ENCODE measurements around the gene BCHE. TPM values are rescaled to one million over a fixed set of nuclear protein-coding genes. Genes with fewer than 3 reads are reported as not detected.
A peak's percentile ranks its signal among the peaks of the same experiment; 100 is the strongest.

BCHE gene
- total and polyA plus RNA-seq, 2 donors (not counting 1 experiment from before 2014, with no cell fraction given), result 5.8 to 34.7 TPM

DNA sequence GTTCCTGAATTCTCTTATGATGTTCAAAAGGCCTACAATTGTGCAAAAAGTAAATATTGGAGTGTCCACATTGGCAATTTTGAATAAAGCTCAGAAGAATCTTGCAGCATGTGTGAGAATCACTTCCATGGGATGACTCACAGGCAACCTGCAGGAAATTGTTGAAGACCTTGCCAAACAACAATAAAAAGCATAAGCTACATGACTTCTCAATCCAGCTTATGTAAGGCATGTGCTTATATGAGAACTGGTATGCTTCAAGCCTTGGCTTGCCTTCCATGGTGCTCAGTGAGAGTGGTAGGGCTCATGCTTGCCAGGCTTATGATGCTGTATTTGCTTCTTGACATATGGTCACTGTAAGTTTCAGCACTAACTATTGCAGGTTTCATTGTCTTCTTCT, 18.4 kb upstream of the BCHE start:
- Histone ChIP-seq H4K20me1 (ENCODE audit: control insufficient read depth, extremely low read depth, insufficient read depth, low read length) (no peaks in the 10 kb centered on the region), H3K4me1 (ENCODE audit: control insufficient read depth, extremely low read depth, insufficient read depth, low read length) (no peaks in the 10 kb centered on the region), H3K4me2 (ENCODE audit: extremely low read depth, insufficient read depth, low read length) (no peak overlapping the region), H3K36me3 (ENCODE audit: control insufficient read depth, insufficient read depth, low read length) (no peaks in the 10 kb centered on the region), H3K9me3 (ENCODE audit: control insufficient read depth, insufficient read depth, low read depth, low read length) (no peaks in the 10 kb centered on the region), H3K4me3 (replicated peaks in 1 of 4; ENCODE audit: control extremely low read depth in 1 of 4, insufficient read depth in 1 of 4, low read depth in 3 of 4, low read length in 4 of 4) (no peak overlapping the region), H3K9ac (ENCODE audit: insufficient read depth, low read length) (no peak overlapping the region), H3K79me2 (ENCODE audit: control insufficient read depth, insufficient read depth, low read length) (no peaks in the 10 kb centered on the region), H3K27ac (ENCODE audit: insufficient read depth, low read length) (no peak overlapping the region), H2AFZ (ENCODE audit: low read length) (no peak overlapping the region), H3K27me3 (ENCODE audit: control insufficient read depth, insufficient read depth, low read length) (no peaks in the 10 kb centered on the region)
- peak in 1 of 2 donors; percentile 53 for DNase-seq (ENCODE audit: low read depth in 2 of 2)
- TF ChIP-seq CTCF (conservative IDR thresholded peaks at IDR 0.05 in 1 of 2, IDR thresholded peaks at IDR 0.05 in 1 of 2; ENCODE audit: low read depth in 1 of 2, low read length in 2 of 2), result no peak
- no peak for TF ChIP-seq EZH2 (IDR thresholded peaks at IDR 0.05; ENCODE audit: low read length, missing control alignments)

GRCh38 chr3:165854696-165855095, 17.5 kb upstream of the BCHE start:
- Histone ChIP-seq H3K79me2 (ENCODE audit: control insufficient read depth, insufficient read depth, low read length) (no peaks in the 10 kb centered on the region), H3K36me3 (ENCODE audit: control insufficient read depth, insufficient read depth, low read length) (no peaks in the 10 kb centered on the region), H3K27me3 (ENCODE audit: control insufficient read depth, insufficient read depth, low read length) (no peaks in the 10 kb centered on the region), H3K27ac (ENCODE audit: insufficient read depth, low read length) (no peak overlapping the region), H3K9ac (ENCODE audit: insufficient read depth, low read length) (no peak overlapping the region), H4K20me1 (ENCODE audit: control insufficient read depth, extremely low read depth, insufficient read depth, low read length) (no peaks in the 10 kb centered on the region), H3K4me2 (ENCODE audit: extremely low read depth, insufficient read depth, low read length) (no peak overlapping the region), H3K4me3 (replicated peaks in 1 of 4; ENCODE audit: control extremely low read depth in 1 of 4, insufficient read depth in 1 of 4, low read depth in 3 of 4, low read length in 4 of 4) (no peak overlapping the region), H3K9me3 (ENCODE audit: control insufficient read depth, insufficient read depth, low read depth, low read length) (no peaks in the 10 kb centered on the region), H2AFZ (ENCODE audit: low read length) (no peak overlapping the region), H3K4me1 (ENCODE audit: control insufficient read depth, extremely low read depth, insufficient read depth, low read length) (no peaks in the 10 kb centered on the region)
- peak; percentile 27 to 45 for DNase-seq (ENCODE audit: low read depth in 2 of 2)
- peak; percentile 31 to 51 for TF ChIP-seq CTCF (conservative IDR thresholded peaks at IDR 0.05 in 1 of 2, IDR thresholded peaks at IDR 0.05 in 1 of 2; ENCODE audit: low read depth in 1 of 2, low read length in 2 of 2)
- no peak for TF ChIP-seq EZH2 (IDR thresholded peaks at IDR 0.05; ENCODE audit: low read length, missing control alignments)

- DNase-seq (ENCODE audit: low read depth in 2 of 2), result peak in 1 of 2 donors; percentile 45
- Histone ChIP-seq H3K27me3 (ENCODE audit: control insufficient read depth, insufficient read depth, low read length) (no peaks in the 10 kb centered on the region), H2AFZ (ENCODE audit: low read length) (no peak overlapping the region), H4K20me1 (ENCODE audit: control insufficient read depth, extremely low read depth, insufficient read depth, low read length) (no peaks in the 10 kb centered on the region), H3K4me1 (ENCODE audit: control insufficient read depth, extremely low read depth, insufficient read depth, low read length) (no peaks in the 10 kb centered on the region), H3K9me3 (ENCODE audit: control insufficient read depth, insufficient read depth, low read depth, low read length) (no peaks in the 10 kb centered on the region), H3K36me3 (ENCODE audit: control insufficient read depth, insufficient read depth, low read length) (no peaks in the 10 kb centered on the region), H3K79me2 (ENCODE audit: control insufficient read depth, insufficient read depth, low read length) (no peaks in the 10 kb centered on the region), H3K4me2 (ENCODE audit: extremely low read depth, insufficient read depth, low read length) (no peak overlapping the region), H3K27ac (ENCODE audit: insufficient read depth, low read length) (no peak overlapping the region), H3K4me3 (replicated peaks in 1 of 4; ENCODE audit: control extremely low read depth in 1 of 4, insufficient read depth in 1 of 4, low read depth in 3 of 4, low read length in 4 of 4) (no peak overlapping the region), H3K9ac (ENCODE audit: insufficient read depth, low read length) (no peak overlapping the region)
- TF ChIP-seq CTCF (conservative IDR thresholded peaks at IDR 0.05 in 1 of 2, IDR thresholded peaks at IDR 0.05 in 1 of 2; ENCODE audit: low read depth in 1 of 2, low read length in 2 of 2) (no peak), EZH2 (IDR thresholded peaks at IDR 0.05; ENCODE audit: low read length, missing control alignments) (no peak)
Measured at GRCh38 chr3:165852711-165853110, 15.5 kb upstream of the BCHE start.

Measured in fibroblast of lung (primary cell).